ENCODE results near the gene PROM1.

Gene PROM1

DNA sequence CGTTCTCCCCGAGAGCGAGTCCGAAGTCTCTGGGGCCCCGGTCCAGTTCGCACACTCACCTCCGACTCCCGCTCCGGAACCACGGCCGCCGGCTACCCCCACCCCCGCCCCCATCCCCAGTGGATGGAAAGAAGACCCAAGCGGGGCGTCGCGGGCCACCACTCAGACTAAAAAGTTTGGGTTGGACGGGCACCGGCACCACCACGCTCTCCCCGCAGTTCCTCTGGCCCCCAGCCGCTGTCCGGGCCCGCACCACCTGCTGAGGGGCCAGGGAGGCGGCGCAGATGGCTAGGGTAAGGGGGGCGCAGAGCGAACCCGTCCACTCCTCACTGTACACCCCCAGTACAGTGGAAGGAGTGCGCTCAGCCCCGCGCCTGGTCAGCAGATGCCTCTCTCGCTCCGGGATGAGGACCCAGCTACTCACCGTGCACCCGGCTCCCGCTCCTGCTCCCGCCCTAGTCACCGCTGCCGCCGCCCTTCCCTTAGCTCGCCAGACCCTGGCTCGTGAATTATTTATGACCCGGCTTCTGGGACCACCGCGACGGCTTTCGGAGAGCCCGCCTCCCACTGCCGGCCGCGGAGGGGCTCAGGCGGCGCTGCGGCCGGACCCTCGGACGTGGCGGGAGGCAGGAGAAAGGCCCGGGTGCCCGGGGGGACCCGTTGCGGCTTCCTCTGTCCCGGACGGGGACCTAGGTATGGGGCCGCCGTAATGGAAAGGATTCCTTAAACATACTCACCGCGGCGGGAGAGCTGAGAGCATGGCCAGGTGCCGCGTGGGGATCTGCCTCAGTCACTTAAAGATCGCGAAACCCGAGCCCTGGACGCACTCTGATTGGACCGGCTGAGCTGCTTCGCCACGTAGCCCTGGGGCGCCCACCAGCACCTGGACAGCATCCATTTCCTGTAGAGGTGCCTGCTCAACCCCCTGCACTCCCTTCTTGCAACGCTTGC is at the start of gene PROM1:
Gene PROM1 (minus strand): TSS at position 783 of the 951 bp plus-strand sequence. CDS start 8,117 bp downstream, outside the sequence.
- no peak for FAIRE-seq

DNA sequence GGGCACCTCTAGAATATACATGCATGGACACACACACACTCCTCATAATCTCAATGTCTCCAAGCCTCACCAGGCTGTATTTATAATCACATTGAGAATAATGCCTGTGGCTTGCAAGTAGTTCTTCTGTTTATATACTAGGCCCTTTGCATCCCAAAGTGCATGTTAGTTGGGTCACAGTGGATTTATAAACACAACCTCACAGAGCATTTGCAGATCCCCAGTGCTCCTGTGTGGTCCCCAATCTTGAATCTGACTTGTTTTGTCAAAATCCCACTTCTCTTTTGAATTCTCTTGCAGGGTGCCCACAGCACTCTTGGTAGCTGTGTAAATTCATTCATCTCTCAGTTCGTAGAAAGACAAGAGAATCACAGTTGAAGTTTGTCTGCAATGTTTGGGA is 49.6 kb upstream of the PROM1 start:
- no peak for FAIRE-seq

DNA sequence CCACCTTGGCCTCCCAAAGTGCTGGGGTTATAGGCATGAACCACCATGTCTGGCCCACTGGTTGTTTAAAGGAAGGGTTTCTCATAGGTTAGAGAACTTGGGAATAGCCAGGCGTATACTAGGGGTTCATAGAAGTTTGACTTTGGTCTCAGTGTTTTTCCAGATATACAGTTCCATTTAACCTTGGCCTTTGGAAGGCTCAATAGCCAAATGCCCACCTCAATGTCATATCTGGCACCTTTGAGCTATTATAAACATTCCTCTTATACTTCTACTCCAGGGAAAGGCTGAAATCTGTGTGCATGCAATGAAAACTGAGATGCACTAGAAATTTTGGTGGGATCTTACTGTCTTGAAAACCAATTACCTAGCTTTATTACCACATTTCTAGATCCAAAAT is 47.5 kb upstream of the PROM1 start:
- FAIRE-seq, result no peak

- no peak for FAIRE-seq
Measured at GRCh38 chr4:16129336-16129735, 45.5 kb upstream of the PROM1 start.

GRCh38 chr4:16126714-16127113 is 42.9 kb upstream of the PROM1 start:
- FAIRE-seq, result no peak

DNA sequence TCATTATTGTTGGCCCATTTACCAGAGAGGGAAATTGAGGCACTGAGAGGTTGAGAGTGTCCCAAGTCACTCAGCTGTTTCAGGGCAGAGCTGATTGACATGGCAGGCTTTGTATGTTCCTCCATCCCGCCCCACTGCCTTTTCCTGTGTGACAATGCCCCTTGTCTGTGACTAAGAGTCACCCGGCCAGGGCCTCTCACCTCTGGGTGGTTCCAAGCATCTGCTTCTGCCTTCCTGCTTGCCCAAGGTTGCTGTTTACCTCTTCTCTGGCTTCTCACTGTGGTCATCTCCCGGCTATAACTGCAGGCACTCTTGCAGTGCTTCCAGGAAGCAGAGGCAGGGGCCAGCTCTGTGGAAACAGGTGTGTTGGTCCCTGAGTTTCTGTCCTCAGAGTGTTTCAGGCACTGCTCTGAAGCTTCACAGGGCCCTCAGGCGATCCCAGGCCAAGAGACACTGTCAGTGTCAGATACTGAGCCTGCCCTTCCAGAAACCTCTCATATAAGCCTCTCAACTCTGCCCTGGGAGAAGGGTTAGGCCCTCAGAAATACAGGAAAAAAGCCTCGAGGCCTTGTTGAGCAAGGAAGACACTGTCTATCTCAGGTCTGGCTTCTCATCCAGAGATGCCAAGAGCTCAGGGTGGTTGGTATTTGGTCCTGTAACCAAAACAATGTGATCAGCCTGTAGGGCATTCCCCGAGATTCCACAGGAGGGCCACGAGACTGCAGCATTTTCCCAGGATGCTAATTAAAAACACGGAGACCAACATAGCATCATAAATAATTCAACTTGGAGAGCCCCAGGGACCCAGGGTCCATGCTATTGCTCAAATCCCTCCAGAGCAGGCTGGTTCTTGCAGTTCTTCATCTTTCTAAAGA is 42.0 kb upstream of the PROM1 start:
- no peak for FAIRE-seq

- no peak for FAIRE-seq
Measured at GRCh38 chr4:16124232-16124631, 40.4 kb upstream of the PROM1 start.

GRCh38 chr4:16123356-16124084 is 39.7 kb upstream of the PROM1 start:
- FAIRE-seq, result no peak

- FAIRE-seq, result no peak
Measured at GRCh38 chr4:16122784-16123183, 39.0 kb upstream of the PROM1 start.

- no peak for FAIRE-seq
Measured at GRCh38 chr4:16122308-16122711, 38.5 kb upstream of the PROM1 start.

DNA sequence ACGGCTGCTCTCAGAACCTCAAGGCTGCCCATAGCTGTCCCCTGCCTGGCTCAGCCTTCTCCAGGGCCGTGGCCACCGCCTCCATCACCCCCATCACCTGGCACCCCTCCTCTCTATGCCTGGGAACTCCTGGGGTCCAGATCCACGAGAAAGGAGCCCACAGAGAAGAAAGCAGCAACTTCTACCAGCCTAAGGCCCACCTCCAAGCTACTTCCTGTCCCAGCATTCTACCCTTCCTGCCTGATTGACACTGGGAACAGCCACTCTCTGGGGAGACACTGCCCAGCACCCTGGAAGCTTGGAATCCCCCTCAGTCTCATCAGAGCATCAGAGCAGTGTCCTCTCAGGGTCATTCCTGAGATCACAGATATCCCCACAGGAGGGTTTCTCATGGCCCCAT is 36.9 kb upstream of the PROM1 start:
- no peak for FAIRE-seq

DNA sequence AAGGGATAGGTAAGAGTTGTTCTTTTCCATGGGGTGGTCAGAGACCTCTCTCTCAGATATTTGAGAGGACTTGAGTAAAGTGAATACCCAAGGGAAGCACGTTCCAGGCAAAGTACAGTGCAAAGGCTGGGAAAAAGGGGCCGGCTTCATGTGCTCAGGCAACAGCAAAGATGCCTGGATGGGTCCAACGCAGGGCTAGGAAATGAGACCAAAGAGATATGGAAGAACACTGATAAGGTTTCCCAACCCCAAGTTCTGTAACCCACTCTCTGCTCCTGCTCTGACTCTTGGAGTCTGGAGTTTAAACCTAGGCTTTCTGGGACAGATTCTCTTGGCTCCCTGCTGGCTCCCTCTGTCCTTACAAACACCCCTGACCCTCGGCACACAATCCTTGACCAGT is 36.2 kb upstream of the PROM1 start:
- FAIRE-seq, result no peak

DNA sequence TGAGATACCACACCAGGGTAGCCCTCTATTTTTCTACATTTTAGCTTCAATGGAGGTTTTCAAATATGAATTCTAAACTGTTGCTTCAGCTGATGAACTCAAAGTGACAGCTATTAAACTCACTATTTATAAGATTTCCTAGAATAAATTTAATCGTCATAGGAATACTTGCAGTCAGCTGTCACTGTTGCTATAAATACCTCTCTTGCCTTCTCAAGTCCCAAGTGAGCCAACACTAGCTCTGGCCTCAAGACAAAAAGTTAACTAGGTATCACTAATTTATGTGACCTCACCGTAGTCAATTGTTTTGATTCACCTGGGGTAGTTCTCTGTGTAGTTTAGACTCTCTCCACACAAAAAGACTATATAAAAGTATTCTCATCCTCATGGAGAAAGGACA is 34.3 kb upstream of the PROM1 start:
- FAIRE-seq, result no peak

DNA sequence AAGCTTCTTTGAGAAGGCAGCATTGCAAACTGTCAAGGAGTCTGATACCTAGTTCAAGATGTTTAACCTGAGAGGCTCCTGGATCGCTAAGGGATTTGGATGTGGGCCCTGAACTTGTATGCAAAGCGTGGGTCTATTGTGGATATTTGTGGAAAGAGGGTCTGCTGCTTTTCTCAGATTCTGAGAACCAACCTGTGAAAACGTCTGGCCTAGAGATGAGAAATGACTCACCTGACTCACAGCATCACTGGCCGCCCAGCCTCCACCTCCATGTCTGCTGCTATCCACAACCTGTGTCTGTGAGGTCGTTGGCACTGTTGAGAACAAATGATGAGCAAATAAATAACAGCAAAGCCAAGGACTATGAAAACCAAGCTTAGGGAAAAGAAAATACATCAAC is 33.3 kb upstream of the PROM1 start:
- FAIRE-seq, result no peak

GRCh38 chr4:16116493-16116990 is 32.7 kb upstream of the PROM1 start:
- no peak for FAIRE-seq

DNA sequence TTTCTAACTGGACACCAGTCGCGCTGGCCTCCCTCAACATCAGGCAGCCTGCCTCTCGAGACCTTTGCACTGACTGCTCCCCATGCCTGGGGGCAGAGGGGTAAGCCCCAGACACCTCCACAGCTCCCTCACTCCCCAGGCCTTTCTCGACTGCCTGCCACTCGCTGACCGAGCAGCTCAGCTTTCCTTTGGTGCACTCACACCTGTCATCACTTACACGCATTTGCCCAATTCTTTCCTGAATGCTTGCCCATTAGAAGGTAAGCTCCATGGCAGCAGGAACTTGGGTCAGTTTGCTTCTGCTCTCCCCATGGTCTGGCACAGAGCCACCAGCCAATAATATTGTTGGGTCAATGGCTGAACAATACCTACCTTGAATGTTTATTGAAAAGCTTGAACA is 32.2 kb upstream of the PROM1 start:
- no peak for FAIRE-seq

DNA sequence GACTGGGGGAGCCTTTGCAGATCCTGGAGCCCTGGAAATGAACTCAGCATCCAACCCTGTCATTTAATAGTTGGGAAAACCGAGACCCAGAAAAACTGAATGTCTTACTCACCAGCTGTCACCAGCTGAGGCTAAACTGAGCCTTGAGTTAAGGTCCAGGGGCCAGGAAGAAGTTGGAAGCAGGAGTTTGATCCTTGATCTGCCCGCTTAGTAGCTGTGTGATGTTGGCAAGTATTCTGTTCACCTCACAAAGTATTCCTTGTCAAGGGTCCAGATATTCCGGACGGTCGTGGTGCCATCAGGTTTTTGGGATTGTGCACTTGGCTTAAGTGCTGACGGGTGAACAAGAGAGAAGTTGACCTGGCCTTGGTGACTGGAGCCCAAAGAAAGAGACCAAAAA is 30.7 kb upstream of the PROM1 start:
- no peak for FAIRE-seq

DNA sequence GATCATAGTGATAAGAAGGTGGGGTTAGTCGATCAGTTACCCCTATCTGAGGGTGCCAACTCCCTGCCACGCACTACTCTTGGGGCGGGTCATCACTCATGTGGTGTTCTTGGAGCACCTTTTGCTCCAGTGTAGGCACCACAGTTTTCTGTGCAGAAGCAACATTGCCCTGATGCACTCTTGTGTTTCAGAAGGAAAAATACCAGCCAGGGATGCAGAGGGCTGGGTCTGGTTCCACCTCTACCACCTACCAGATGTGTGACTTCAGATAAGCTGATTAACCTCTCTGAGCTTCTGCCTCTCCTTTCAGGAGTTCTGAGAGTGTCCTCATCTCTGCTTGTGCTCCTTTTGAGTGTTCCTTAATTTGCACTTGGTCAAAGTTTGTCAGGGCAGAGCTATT is 29.9 kb upstream of the PROM1 start:
- no peak for FAIRE-seq

GRCh38 chr4:16111533-16111932 is 27.7 kb upstream of the PROM1 start:
- FAIRE-seq, result no peak

GRCh38 chr4:16110661-16111290 is 27.0 kb upstream of the PROM1 start:
- no peak for FAIRE-seq

- no peak for FAIRE-seq
Measured at GRCh38 chr4:16110199-16110598, 26.4 kb upstream of the PROM1 start.

GRCh38 chr4:16109256-16109655 is 25.4 kb upstream of the PROM1 start:
- FAIRE-seq, result no peak
